ENCODE data around the gene TOLLIP.
"Not testable (repeated sequence)": the region's sequence is repeated elsewhere in the genome, so short reads cannot be mapped to it uniquely, and the experiment has no call there.

Gene TOLLIP
- 31.3 to 37.0 reads per million in 2 donors for total RNA-seq

DNA sequence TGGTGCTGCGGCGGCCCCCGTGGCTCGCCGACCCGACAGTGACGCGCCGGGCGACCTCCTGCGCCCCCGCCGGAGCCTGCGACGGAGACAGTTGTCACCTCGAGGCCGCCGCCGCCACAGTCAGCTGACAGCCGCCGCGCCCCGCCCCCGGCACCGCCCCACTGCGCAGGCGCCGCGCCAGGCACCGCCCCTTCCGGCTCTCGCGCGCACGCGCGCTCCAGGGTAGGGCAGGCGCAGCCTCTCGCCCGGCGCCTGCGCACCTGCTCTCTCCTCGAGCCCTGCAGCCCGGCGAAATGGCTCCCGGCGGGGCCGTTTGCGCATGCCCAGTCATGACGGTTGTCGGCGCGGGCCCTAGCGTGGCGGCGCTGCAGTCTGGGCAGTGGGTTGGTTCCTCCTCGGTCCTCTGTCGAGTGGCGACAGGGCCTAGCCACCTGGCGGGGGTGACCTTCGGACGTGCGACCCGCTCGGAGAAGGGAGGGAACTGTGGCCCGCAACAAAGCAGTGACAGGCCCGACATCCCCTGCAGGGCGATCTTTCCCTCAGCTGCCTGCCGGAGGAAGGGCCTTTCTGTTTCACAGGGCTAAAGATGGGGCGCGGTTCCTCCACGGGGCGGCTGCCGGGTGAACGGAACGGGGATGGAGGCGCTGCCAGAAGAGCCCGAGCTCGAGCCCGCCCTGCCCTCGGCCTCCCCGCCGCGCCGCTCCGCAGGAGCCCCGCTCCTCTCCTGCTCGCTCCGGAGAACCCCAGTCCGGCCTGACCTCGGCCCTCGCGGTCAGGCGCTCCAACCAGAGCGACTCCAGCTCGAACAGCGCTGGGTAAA is at the start of gene TOLLIP:
TSS of gene TOLLIP (minus strand) at position 135 of the 820 bp plus-strand sequence. CDS start at position 1, 134 bp downstream.
- DNase-seq, result peak; percentile 98

DNA sequence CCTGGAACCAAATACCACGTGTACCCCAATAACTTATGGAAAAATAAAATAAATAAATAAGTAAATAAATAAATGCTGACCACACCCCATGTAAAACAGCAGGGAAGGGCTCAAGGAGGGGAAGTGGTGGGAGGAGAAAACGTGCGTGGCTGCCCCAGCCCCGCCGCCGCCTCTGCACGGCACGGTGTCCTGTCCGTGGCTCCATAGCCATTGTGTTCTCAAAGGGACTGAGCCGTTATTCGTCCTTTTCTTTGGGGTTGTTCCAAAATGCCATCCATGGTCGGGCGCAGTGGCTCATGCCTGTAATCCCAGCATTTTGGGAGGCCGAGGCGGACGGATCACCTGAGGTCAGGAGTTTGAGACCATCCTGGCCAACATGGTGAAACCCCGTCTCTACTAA is 49.5 kb upstream of the TOLLIP start:
- not testable (repeated sequence) for DNase-seq

DNA sequence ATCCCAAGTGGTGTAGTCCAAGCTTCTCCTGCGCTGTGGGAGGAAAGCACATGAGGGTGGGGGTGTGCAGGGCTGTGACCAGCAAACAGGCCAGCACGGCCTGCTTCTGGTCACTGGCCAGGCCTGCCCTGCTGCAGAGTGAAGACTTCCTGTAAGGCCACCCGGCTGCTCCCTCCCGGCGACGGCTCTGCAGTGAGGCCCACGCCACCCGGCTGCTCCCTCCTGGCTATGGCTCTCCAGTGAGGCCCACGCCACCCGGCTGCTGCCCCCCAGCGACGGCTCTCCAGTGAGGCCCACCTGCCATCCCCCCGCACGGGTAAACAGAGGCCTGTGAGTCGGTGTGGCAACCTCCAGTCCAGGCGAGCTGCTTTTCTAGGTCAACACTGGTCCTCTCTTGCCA is 48.9 kb upstream of the TOLLIP start:
- no peak for DNase-seq

DNA sequence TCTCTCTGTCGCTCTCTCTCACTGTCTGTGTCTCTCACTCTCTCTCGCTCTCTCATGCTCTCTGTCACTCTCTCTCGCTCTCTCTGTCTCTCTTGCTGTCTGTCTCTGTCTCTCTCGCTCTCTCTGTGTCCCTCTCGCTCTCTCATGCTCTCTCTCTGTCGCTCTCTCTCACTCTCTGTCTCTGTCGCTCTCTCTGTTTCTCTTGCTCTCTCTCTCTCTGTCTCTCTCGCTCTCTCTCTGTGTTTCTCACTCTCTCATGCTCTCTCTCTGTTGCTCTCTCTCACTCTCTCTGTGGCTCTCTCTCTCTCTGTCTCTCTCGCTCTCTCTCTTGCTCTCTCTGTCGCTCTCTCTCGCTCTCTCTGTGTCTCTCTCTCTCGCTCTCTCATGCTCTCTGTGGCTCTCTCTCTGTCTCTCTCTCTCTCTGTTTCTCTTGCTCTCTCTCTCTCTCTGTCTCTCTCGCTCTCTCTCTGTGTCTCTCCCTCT is 47.1 kb upstream of the TOLLIP start:
- no peak for DNase-seq

DNA sequence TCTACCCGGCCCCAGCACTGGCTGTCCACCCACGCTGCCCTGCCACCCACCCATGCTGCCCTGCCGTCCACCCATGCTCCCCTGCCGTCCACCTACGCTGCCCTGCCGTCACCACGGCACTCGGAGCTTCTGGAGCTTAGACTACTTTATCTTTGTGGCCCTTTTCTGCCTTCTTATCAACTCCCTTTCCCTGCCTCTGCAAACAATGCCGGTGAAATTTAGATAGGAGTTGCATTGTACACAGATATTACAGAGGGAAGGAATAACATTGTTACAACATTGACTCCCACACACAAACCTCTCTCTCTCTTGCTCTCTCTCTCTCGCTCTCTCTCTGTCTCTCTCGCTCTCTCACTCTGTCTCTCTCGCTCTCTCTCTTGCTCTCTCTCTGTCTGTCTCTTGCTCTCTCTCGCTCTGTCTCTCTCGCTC is 46.6 kb upstream of the TOLLIP start:
- DNase-seq, result no peak

DNA sequence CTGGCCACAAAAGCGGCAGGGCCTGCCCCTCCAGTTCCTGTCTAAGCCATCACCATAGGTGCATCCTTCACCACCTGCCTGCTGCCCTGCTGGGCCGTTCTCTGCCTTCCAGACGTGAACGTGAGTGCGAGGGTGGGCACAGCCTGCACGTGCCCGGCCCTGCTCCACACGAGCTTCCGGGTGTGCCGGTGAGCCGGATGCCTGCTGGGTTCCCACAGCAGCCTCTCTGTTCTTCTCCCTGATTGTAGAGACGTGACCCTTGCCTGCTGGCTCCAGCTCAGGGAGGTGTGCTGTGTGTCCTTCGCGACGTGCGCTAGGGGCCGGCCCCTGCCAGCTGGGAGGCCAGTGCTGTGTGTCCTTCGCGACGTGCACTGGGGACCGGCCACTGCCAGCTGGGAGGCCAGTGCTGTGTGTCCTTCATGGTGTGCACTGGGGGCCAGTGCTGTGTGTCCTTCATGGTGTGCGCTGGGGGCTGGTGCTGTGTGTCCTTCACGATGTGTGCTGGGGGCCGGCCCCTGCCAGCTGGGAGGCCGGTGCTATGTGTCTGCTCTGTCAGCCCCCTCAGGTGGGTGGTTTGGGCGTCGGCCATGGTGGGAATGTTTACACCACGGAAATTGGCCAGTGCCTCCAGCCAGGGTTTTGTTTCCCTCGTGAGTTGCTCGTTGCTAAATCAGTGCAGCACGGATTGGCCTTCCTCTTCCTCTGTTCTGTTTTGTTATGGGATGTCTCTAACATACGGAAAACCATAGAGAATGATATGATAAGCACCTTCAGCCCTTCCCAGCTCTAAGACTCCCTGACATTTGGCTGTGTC is 44.9 kb upstream of the TOLLIP start:
- DNase-seq, result no peak

DNA sequence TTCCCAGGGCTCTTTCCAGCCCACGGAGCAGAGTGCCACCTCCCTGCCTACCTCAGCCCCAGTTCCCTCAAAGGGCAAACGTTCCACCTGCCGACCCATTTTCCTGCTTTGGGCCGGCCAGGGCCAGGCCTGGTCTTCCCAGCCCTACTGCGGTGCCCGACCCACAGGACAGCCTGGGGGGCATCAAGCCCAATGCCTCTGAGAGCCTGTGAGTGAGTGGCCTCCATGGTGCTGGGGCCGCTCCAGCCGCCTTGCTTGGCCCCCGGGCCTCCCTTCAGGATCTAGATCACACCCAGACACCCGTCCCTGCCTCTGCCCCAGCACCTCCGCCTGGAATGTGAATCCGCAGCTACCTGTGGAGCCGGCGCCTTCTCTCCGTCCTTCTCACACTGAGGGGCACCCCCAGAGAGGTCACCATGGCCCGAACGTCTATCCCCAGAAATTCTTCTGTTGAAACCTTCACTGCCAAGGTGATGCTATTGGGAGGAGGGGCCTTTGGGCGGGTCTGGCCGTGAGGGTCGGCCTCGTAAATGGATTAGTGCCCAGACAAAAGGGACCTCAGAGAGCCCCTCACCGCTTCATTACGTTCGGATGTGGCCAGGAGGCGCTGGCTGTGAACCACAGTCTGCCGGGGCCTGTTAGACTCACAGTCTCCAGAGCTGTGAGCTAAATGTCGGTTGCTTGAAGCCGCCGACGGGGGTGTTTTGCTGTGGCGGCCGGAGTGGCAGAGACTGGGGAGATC is 44.1 kb upstream of the TOLLIP start:
- DNase-seq, result no peak

DNA sequence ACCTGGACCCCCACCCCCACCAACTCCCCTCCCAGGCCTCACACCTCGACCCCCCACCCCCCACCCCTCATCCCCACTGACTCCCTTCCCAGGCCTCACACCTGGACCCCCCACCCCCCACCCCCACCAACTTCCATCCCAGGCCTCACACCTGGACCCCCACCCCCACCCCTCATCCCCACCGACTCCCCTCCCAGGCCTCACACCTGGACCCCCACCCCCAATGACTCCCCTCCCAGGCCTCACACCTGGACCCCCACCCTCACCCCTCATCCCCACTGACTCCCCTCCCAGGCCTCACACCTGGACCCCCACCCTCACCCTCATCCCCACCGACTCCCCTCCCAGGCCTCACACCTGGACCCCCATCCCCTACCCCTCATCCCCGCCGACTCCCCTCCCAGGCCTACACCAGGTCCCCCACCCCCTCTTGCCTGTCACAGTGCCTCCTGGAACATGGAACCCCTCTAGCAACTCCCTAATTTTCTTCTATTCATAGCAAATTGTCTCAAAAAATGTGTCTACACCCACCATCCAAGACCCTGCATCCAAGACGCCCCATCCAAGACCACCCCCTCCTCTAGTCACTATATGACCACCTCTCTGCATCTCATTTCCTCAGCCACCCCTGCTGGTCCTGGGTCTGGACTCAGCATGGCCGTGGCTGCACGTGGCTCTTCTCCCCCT is 43.4 kb upstream of the TOLLIP start:
- no peak for DNase-seq

DNA sequence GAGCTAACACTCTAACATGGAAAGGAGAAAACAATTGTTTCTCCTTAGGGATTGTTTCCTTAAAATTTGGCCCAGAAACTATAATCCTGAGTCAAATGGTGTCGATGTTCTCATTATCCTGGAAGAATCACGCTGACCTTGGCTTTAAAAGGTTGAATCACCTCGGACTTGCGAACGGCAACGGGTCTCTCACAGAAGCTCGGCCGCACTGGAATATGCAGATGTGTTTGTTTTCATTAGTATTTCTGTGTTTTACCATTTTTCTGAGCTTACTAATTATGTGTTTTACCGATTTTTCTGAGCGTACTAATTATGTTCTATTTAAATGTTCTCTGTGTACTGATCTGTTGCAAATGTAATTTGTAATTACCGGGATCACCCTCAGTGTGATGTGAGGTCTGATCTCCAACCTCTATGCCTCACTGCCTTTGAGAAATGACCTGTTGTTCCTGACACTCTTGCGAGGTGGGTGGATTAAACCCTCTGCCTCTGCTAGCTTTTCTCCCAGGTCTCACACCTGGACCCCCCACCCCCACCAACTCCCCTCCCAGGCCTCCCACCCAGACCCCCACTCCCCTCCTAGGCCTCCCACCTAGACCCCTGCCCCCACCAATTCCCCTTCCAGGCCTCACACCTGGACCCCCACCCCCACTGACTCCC is 42.0 kb upstream of the TOLLIP start:
- no peak for DNase-seq

DNA sequence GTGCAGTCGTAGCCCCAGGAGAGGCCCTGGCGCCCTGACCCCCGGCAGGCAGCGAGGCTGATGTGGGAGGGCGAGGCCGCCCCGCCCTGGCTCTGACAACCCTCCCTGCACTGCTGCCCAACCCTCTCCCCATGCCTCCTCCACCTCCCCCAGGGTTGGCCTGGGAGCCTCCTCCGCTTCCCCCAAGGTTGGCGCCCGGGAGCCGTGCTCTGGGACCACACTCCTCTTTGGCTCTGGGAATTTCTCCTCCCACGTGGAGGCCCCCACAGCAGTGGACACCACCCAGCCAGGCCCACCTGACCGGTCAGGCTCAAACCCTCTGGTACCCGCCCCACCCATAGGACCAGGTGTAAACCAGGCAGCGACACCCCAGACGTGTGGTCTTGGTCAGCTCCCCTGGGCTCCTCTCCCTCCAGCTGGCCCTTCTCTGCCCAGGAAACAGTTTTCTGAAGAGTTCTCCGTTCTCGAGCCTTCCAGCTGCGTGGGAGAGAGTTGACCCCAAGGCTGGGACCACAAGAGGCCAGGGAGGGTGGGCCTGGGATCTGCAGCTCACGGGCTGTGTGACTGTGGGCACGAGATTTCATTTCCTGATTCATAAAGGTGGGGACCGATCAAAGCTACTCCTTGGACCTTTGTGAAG is 40.8 kb upstream of the TOLLIP start:
- DNase-seq, result no peak

DNA sequence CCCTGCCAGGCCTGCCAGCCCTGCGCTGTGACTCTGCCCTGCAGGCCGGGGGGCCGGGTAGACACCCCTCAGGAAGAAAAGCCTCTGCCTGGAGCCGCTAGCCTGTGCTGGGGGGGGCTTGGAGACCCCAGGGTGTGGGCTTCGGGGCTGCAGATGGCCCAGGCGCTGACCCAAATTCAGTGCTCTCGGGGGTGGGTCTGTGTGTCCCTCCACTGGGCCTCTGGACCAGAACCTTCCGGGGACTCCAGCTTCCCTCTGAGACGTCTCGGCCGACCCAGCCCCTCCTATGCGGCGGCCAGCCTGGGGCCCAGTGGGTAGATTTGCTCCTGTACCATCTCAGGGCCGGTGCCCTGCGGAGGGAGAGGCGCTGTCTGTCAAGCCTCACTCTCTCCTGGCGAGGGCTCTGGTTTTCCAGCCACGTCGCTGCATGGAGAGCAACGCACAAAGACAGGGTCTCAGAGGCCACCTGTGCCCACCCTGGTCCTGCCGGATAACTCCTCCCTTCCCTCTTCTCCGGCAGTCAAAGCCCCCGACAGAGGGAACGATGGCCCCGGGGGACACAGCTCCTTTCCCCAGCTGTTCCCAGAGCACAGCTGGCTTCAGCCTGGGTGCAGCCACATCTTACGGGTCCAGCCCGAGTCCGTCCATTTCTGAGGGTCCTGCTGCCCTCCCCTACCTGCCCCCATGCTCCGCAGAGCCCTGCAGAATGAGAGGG is 40.1 kb upstream of the TOLLIP start:
- no peak for DNase-seq

DNA sequence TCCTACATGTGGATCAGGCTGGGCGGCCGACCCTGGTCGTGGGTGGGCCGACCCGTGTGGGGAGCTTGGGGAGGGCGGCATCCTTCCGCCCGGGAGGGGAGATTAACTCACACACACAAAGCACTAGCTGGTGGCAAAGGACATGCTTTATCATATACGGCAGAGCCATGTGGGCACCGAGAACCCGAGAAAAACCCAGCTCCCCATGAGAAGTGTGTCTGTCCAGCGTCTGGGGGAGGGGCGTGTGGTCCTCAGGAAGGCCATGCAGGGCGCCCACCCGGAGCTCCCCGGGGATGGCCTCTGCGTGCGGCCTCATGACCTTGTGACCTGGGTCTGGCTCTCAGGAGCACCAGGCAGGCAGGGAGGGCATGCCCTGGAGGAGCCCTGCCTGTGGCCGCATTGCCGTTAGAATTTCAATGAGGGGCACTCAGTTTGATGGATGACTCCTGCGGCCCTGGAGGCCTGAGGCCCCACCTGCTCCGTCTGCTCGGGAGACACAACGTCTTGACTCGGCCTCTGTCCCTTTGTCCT is 39.4 kb upstream of the TOLLIP start:
- DNase-seq, result no peak

DNA sequence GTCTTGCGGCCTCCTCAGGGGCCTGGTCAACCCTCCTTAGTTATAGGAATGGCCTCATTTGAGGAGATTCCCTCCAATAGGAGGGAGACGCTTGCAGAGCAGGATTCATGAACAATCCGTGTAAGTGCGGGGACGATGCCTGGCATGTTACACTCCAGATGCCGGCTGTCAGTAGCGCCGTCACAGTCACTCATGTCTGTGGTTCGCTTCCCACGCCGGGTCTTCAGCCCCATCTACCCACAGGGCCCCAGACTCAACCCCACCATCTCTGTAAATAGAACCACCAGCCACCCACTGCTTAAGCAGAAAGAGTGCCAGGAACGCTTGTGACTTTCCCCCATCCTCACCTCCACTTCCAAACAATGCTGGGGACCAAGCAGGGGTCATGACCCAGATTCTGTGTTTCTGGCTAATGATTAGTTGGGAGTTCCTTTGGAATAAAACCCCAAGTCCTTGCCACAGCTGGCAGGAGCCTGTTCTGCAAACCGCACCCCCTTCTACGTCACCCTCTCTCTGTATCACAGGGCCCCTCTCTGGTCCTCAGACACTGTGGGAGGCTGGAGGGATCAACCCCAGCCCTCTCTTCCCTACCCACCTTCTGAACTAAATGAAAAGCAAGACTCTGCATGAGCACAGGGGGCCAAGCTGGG is 38.8 kb upstream of the TOLLIP start:
- no peak for DNase-seq

DNA sequence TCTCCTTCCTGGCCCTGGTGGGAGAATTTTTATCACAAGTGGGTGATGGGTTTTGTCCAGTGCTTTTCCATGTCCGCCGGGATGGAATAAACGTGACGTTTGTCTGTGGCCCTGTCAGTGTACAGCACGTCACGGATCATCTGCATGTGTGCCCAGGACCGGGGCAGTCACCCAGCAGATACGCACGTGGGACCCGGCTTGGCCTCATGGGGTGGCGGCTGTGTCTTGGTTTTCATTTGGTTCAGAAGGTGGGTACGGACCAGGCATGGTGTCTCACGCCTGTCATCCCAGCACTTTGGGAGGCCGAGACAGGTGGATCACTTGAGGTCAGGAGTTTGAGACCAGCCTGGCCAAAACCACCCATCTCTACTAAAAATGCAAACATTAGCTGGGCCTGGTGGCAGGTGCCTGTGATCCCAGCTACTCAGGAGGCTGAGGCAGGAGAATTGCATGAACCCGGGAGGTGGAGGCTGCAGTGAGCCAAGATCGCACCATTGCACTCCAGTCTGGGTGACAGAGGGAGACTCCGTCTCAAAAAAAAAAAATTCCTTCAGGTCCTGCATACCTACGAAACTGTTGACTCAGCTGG is 38.1 kb upstream of the TOLLIP start:
- DNase-seq, result not testable (repeated sequence)

DNA sequence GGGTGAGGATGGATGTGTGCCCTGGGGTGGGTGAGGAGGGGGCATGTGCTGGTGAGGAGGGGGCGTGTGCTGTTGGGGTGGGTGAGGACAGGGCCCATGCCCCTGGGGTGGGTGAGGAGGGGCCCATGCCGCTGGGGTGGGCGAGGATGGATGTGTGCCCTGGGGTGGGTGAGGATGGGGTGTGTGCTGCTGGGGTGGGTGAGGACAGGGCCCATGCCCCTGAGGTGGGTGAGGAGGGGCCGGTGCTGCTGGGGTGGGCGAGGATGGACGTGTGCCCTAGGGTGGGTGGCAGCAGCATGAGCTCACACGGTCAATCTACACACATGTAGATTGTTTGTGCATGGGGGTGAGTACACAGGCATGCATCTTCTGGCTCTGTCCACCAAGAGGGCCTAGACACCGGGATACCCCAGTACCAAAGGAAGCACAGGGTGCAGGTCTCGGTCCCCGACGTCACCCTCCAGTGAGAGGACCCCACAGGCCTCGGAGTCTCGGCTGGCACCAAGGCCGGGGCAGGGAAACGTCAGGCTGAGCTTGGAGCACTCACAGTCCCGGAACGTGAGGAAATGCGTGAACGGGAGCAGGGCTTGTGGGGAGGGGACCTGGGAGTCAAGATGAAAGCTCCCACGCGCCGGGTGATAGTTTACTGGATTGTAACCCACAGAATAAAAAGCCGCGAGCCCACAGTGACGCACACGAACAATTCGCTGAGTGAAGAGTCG is 37.4 kb upstream of the TOLLIP start:
- no peak for DNase-seq

DNA sequence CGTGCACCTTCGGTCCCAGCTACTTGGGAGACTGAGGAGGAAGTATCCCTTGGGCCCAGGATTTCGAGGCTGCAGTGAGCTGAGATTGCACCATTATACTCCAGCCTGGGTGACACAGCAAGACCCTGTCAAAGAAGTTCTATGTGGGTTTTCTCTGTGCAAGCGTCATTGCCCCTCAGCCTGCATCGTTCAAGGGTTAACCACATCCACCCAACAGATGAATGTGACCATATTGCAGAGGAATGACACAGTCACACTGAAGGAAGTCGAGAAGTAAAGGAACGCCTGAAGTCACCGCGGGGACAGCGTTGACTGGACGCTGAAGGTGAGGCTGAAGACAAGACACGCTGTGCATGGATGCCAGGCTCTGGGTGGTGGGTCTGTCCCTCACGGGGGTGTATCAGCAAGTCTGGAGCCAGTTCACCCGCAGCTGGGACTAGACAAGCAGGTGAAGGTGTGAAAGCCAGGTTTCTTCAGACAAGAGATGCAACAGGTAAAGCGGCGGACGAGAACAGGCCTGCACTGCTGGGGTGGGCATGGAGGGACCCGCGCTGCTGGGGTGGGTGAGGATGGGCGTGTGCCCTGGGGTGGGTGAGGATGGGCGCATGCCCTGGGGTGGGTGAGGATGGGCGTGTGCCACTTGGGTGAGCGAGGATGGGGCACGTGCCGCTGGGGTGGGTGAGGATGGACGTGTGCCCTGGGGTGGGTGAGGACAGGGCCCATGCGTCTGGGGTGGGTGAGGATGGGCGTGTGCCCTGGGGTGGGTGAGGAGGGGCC is 36.5 kb upstream of the TOLLIP start:
- no peak for DNase-seq

DNA sequence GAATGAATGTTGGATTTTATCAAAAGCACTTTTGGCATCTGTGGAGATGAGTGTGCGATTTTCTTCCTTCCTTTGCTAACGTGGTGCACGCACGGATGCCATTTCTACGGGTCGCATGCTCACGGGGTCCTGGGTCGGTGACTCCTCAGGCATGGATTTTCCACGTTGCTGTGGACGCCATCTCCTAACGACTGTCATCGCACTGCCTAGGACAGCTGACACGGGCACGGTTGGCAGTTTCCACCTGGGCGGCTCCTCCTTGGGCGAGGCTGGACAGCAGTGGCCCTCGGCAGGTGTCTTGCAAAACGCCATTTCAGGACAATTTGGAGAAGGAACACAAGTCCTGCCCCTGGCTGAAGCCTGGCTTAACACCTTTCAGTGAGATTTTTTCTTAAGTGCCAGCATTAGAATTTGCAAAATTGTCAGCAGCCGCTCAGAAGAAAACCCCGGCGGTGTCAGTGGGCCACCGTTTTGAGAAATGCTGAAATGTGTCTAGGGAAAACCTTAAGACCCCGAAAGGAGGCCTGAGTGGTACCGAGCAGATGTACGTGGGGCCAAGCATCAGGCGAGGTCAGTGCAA is 34.7 kb upstream of the TOLLIP start:
- DNase-seq, result no peak
